ENCODE data around the gene CHMP1A.
"Not testable (repeated sequence)": the region's sequence is repeated elsewhere in the genome, so short reads cannot be mapped to it uniquely, and the experiment has no call there.

The CHMP1A gene

GRCh38 chr16:89691231-89691985 lies 33.9 kb upstream of the CHMP1A start:
- Histone ChIP-seq H3K4me1 (ENCODE audit: control insufficient read depth, insufficient read depth, low read length) (peaks cover 8% of the 10 kb centered on the region), H3K4me3 (ENCODE audit: low read length in 2 of 2) (no peak overlapping the region), H3K36me3 (ENCODE audit: control insufficient read depth in 2 of 2, insufficient read depth in 2 of 2, low read length in 2 of 2) (peaks cover 23 to 24% of the 10 kb centered on the region in 2 donors), H3K9ac (ENCODE audit: low read length in 2 of 2) (no peak overlapping the region), H3K27ac (ENCODE audit: low read length) (no peak overlapping the region), H3K27me3 (ENCODE audit: control insufficient read depth in 1 of 2, insufficient read depth in 2 of 2, low read length in 2 of 2) (no peaks in the 10 kb centered on the region), H3K9me3 (ENCODE audit: control insufficient read depth in 2 of 2, low read length in 2 of 2) (no peaks in the 10 kb centered on the region)

- no peaks in the 10 kb centered on the region for H3K27me3 ChIP-seq (ENCODE audit: control insufficient read depth in 1 of 2, insufficient read depth in 2 of 2, low read length in 2 of 2)
- H3K9me3 ChIP-seq (ENCODE audit: control insufficient read depth in 2 of 2, low read length in 2 of 2), result no peaks in the 10 kb centered on the region
- no peak overlapping the region for H3K4me3 ChIP-seq (ENCODE audit: low read length in 2 of 2)
- no peak overlapping the region for H3K27ac ChIP-seq (ENCODE audit: low read length)
- H3K36me3 ChIP-seq (ENCODE audit: control insufficient read depth in 2 of 2, insufficient read depth in 2 of 2, low read length in 2 of 2), result peaks cover 23 to 24% of the 10 kb centered on the region in 2 donors
- peaks cover 8% of the 10 kb centered on the region for H3K4me1 ChIP-seq (ENCODE audit: control insufficient read depth, insufficient read depth, low read length)
- H3K9ac ChIP-seq (ENCODE audit: low read length in 2 of 2), result no peak overlapping the region
These were observed 32.9 kb upstream of the CHMP1A start for GRCh38 chr16:89690392-89690901.

- not testable (repeated sequence) for H3K27ac ChIP-seq (ENCODE audit: low read length); H3K4me1 ChIP-seq (ENCODE audit: control insufficient read depth, insufficient read depth, low read length); H3K4me3 ChIP-seq (ENCODE audit: low read length in 2 of 2); H3K9me3 ChIP-seq (ENCODE audit: control insufficient read depth in 2 of 2, low read length in 2 of 2); H3K9ac ChIP-seq (ENCODE audit: low read length in 2 of 2); H3K27me3 ChIP-seq (ENCODE audit: control insufficient read depth in 1 of 2, insufficient read depth in 2 of 2, low read length in 2 of 2)
- peaks cover 23 to 24% of the 10 kb centered on the region in 2 donors for H3K36me3 ChIP-seq (ENCODE audit: control insufficient read depth in 2 of 2, insufficient read depth in 2 of 2, low read length in 2 of 2)
These were observed 32.1 kb upstream of the CHMP1A start for GRCh38 chr16:89689621-89690020.

DNA sequence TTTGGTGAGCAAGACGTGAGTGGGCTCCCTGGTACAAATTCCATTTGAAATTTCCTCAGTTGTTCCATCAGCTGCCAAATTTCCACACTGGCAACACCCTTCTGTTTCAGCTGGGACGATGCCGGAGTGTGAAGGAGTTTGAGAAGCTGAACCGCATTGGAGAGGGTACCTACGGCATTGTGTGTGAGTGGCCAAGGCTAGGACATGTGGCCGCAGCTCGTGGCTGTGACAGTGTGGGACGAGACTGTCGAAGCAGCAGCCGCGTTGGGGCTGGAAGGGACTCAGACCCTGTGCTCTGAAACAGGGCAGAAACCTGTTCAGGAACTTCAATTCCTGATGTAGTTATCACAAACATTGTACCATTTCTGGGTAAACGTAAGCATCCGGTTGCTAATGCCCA lies 31.6 kb upstream of the CHMP1A start:
- no peak overlapping the region for H3K4me3 ChIP-seq (ENCODE audit: low read length in 2 of 2)
- H3K9ac ChIP-seq (ENCODE audit: low read length in 2 of 2), result no peak overlapping the region
- no peak overlapping the region for H3K27ac ChIP-seq (ENCODE audit: low read length)
- H3K4me1 ChIP-seq (ENCODE audit: control insufficient read depth, insufficient read depth, low read length), result peaks cover 8% of the 10 kb centered on the region
- H3K36me3 ChIP-seq (ENCODE audit: control insufficient read depth in 2 of 2, insufficient read depth in 2 of 2, low read length in 2 of 2), result peaks cover 20 to 21% of the 10 kb centered on the region in 2 donors
- H3K27me3 ChIP-seq (ENCODE audit: control insufficient read depth in 1 of 2, insufficient read depth in 2 of 2, low read length in 2 of 2), result no peaks in the 10 kb centered on the region
- no peaks in the 10 kb centered on the region for H3K9me3 ChIP-seq (ENCODE audit: control insufficient read depth in 2 of 2, low read length in 2 of 2)

DNA sequence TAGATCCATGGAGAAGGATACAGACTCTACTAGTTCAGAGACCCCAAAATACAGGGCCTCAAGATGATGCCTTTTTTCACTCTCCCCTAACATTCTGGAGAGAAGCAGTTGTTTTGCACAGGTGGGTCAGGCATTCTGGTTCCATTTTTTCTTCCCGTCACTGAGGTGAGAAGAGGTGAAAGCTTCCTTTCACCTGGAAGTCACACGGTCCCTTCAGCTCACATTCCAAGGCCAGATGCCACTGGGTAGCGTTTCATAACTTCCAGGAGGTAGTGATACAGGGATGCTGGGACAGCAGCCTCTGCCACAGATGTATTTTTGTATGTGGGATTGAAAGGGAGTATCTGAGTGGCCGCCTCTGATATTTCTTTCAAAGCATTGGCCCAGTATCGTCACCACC lies 30.9 kb upstream of the CHMP1A start:
- Histone ChIP-seq H3K9ac (ENCODE audit: low read length in 2 of 2) (no peak overlapping the region), H3K27ac (ENCODE audit: low read length) (no peak overlapping the region), H3K9me3 (ENCODE audit: control insufficient read depth in 2 of 2, low read length in 2 of 2) (no peaks in the 10 kb centered on the region), H3K36me3 (ENCODE audit: control insufficient read depth in 2 of 2, insufficient read depth in 2 of 2, low read length in 2 of 2) (peaks cover 13% of the 10 kb centered on the region in 2 donors), H3K27me3 (ENCODE audit: control insufficient read depth in 1 of 2, insufficient read depth in 2 of 2, low read length in 2 of 2) (no peaks in the 10 kb centered on the region), H3K4me1 (ENCODE audit: control insufficient read depth, insufficient read depth, low read length) (peaks cover 8% of the 10 kb centered on the region), H3K4me3 (ENCODE audit: low read length in 2 of 2) (no peak overlapping the region)

DNA sequence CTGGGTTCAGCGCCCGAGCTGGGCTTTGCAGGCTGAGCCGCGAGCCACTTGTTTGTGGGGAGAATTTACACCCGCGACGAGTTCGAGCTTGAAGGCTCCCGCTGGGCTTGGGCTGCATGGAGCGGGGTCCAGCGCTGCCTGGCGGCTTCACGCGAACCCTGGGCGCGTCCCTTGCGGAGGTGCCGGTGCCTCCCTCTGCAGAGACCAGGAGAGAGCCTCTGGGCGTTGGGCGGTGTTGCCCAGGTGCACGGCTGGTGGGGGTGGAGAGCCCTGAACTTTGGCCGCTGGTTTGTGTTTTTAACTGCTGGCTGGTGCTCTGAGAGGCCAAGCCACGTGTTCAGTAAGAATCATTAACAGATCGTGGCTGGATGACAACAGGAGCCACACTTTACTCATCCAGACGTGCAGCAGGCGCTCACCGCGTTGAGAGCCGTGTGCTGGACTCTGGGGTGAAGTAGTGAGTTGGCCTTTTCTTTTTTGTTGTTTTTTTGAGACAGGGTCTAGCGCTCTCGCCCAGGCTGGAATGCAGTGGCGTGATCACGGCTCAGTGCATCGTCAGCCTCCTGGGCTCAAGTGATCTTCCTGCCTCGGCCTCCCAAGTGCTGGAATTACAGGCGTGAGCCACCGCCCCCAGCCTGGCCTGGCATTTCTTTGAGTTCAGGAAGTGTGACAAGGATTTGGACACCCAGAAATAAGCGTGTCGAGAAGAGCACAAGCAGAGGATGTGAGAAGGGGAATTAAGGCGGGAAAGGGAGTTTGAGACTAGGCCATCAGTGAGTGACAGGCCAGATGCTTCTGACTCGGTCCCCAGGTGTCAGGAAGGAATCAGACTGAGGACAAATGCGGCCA lies 29.8 kb upstream of the CHMP1A start:
- no peaks in the 10 kb centered on the region for H3K9me3 ChIP-seq (ENCODE audit: control insufficient read depth in 2 of 2, low read length in 2 of 2)
- H3K4me3 ChIP-seq (ENCODE audit: low read length in 2 of 2), result peak overlapping the region; percentile 67 to 93
- H3K27me3 ChIP-seq (ENCODE audit: control insufficient read depth in 1 of 2, insufficient read depth in 2 of 2, low read length in 2 of 2), result no peaks in the 10 kb centered on the region
- H3K36me3 ChIP-seq (ENCODE audit: control insufficient read depth in 2 of 2, insufficient read depth in 2 of 2, low read length in 2 of 2), result peaks cover 7 to 12% of the 10 kb centered on the region in 2 donors
- peak overlapping the region; percentile 66 for H3K27ac ChIP-seq (ENCODE audit: low read length)
- peak overlapping the region; percentile 74 to 76 for H3K9ac ChIP-seq (ENCODE audit: low read length in 2 of 2)
- peaks cover 8% of the 10 kb centered on the region for H3K4me1 ChIP-seq (ENCODE audit: control insufficient read depth, insufficient read depth, low read length)

DNA sequence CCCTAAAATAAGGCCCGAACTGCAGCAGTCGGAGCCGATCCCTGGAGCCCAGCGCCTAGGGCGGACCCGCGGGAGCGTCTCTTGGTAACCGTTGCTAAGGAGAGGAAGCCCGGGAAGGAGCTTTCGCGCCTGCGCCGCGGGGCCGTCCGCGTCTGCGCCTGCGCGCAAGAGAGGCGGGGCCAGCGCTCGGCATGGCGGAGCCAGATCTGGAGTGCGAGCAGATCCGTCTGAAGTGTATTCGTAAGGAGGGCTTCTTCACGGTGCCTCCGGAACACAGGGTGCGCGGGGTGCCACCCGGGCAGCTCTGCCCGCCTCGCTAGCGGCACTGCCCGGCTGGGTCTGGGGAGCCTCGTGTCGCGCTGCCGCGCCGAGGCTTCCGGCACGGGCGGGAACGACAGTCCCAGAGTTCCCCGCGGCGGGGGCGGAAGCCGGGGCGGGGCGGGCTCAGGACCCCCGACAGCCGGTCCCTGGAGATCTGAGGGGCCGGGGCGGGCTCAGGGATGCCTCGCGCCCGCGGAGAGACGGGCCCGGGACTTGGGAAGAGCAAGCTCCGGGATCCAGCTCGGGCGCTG lies 29.1 kb upstream of the CHMP1A start, which contains the start of gene CDK10:
TSS of gene CDK10 (plus strand) at position 170 of the 572 bp plus-strand sequence. CDS start at position 192, 22 bp downstream.
- H3K27ac ChIP-seq (ENCODE audit: low read length), result peak within 1 kb of the TSS; percentile 66
- peaks cover 4 to 7% of the 10 kb centered on the region in 2 donors for H3K36me3 ChIP-seq (ENCODE audit: control insufficient read depth in 2 of 2, insufficient read depth in 2 of 2, low read length in 2 of 2)
- H3K9me3 ChIP-seq (ENCODE audit: control insufficient read depth in 2 of 2, low read length in 2 of 2), result no peaks in the 10 kb centered on the region
- peak within 1 kb of the TSS; percentile 67 to 93 for H3K4me3 ChIP-seq (ENCODE audit: low read length in 2 of 2)
- H3K9ac ChIP-seq (ENCODE audit: low read length in 2 of 2), result peak within 1 kb of the TSS; percentile 74 to 76
- peaks cover 8% of the 10 kb centered on the region for H3K4me1 ChIP-seq (ENCODE audit: control insufficient read depth, insufficient read depth, low read length)
- no peaks in the 10 kb centered on the region for H3K27me3 ChIP-seq (ENCODE audit: control insufficient read depth in 1 of 2, insufficient read depth in 2 of 2, low read length in 2 of 2)

DNA sequence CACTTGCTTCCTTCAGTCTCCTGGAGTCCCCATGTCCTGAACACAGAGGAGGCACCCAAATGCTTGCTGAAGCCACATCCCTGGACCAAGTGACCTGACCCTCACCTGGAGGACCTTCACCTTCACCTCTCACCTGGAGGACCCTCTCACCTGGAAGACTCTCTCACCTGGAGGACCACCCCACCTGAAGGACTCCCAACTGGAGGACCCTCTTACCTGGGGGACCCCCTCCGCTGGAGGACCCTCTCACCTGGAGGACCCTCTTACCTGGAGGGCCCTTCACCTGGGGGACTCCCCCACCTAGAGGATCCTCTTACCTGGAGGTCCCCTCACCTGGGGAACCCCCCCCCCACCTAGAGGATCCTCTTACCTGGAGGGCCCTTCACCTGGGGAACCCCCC lies 28.4 kb upstream of the CHMP1A start:
- Histone ChIP-seq H3K4me3 (ENCODE audit: low read length in 2 of 2) (no peak overlapping the region), H3K36me3 (ENCODE audit: control insufficient read depth in 2 of 2, insufficient read depth in 2 of 2, low read length in 2 of 2) (peaks cover 0 to 3% of the 10 kb centered on the region in 2 donors), H3K27me3 (ENCODE audit: control insufficient read depth in 1 of 2, insufficient read depth in 2 of 2, low read length in 2 of 2) (no peaks in the 10 kb centered on the region), H3K9me3 (ENCODE audit: control insufficient read depth in 2 of 2, low read length in 2 of 2) (no peaks in the 10 kb centered on the region), H3K27ac (ENCODE audit: low read length) (no peak overlapping the region), H3K4me1 (ENCODE audit: control insufficient read depth, insufficient read depth, low read length) (peaks cover 8% of the 10 kb centered on the region), H3K9ac (ENCODE audit: low read length in 2 of 2) (no peak overlapping the region)

- Histone ChIP-seq H3K27me3 (ENCODE audit: control insufficient read depth in 1 of 2, insufficient read depth in 2 of 2, low read length in 2 of 2) (no peaks in the 10 kb centered on the region), H3K4me1 (ENCODE audit: control insufficient read depth, insufficient read depth, low read length) (no peaks in the 10 kb centered on the region), H3K27ac (ENCODE audit: low read length) (no peak overlapping the region), H3K9ac (ENCODE audit: low read length in 2 of 2) (no peak overlapping the region), H3K36me3 (ENCODE audit: control insufficient read depth in 2 of 2, insufficient read depth in 2 of 2, low read length in 2 of 2) (no peaks in the 10 kb centered on the region), H3K9me3 (ENCODE audit: control insufficient read depth in 2 of 2, low read length in 2 of 2) (no peaks in the 10 kb centered on the region), H3K4me3 (ENCODE audit: low read length in 2 of 2) (no peak overlapping the region)
These were observed 20.8 kb upstream of the CHMP1A start for GRCh38 chr16:89678258-89678657.

DNA sequence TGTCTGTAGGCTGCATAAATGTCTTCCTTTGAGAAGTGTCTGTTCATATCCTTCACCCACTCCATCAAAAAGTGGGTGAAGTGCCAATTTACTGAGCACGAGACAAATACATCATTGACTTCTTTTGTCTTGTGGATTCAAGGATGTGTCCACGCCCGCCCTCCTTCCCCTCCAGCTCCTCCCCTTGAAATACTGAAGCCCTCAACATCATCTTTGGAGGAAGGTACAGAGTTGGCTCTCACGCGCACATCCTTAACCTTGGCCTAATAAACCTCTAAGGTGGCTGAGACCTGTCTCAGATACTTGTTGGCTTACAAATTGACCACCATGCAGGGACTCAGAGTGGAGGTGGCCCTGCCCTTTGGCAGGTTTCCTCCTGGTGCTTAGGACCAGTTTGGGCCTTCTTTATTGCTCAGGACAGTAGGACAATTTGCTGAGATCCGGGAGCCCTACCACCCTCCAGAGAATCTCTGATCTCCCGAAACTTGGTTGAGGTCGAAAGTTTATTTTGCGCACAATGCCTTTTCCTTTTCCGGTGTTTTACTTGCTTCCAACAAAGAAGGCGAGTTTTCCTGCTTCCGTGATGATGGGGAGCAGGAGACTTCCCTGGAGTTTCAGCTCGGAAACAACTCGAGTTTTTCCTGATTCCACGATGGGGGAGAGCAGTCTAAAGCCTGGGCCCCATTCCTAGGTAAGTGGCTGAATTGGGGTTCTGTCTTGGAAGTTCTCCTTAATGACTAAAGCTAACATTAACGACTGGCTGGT lies 14.9 kb upstream of the CHMP1A start:
- Histone ChIP-seq H3K9me3 (ENCODE audit: control insufficient read depth in 2 of 2, low read length in 2 of 2) (no peaks in the 10 kb centered on the region), H3K4me1 (ENCODE audit: control insufficient read depth, insufficient read depth, low read length) (no peaks in the 10 kb centered on the region), H3K36me3 (ENCODE audit: control insufficient read depth in 2 of 2, insufficient read depth in 2 of 2, low read length in 2 of 2) (no peaks in the 10 kb centered on the region), H3K27me3 (ENCODE audit: control insufficient read depth in 1 of 2, insufficient read depth in 2 of 2, low read length in 2 of 2) (no peaks in the 10 kb centered on the region), H3K27ac (ENCODE audit: low read length) (no peak overlapping the region), H3K9ac (ENCODE audit: low read length in 2 of 2) (no peak overlapping the region), H3K4me3 (ENCODE audit: low read length in 2 of 2) (no peak overlapping the region)

Measured in stomach smooth muscle (tissue), 2 donors.